Activated CD8-positive, alpha-beta memory T cell treated with anti-CD3 and anti-CD28 coated beads, Interleukin-2, amount 50 U/mL, for 4 hours (primary cell): Measurements from ENCODE around the gene RNASE1.
"Not testable (repeated sequence)": the region's sequence is repeated elsewhere in the genome, so short reads cannot be mapped to it uniquely, and the experiment has no call there.

ENCODE experiments used
- DNase-seq: peaks from one replicate; pipeline ENCODE4 v3.0.0-alpha.2; 2020

The RNASE1 gene

DNA sequence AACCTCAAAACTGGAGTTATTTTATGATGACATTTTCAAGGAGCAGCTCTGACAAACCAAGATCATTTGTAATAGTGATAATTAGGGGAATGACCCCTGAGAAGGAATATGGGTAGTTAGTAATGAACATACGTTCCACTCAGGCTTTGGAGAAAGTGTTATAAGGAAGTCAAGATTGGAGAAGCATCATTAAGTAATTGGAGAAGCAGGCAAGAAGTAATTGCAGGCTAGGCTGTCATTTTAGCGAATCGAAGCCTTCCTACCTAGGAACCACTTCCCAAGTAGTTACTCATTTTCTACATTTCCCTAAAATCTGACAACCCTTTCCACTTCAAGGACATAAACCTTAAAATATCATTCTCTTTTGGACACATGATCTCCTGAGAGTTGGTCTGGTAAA lies 33.2 kb downstream of the RNASE1 start:
- DNase-seq, result no peak

DNA sequence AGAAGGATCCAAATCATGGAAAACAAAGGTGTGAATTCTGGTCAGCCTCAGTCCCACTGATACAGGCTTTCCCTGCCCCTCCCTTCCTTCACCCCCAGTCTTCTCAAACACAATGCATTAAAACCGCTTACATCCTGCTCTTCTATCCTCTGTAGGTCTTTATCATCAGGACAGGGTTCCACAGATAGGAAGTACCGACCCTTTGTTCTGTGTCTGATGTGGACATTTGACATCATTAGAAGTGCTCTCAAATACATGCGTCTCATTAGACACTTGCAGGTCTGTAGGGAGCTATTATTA lies 34.1 kb downstream of the RNASE1 start:
- DNase-seq, result no peak

DNA sequence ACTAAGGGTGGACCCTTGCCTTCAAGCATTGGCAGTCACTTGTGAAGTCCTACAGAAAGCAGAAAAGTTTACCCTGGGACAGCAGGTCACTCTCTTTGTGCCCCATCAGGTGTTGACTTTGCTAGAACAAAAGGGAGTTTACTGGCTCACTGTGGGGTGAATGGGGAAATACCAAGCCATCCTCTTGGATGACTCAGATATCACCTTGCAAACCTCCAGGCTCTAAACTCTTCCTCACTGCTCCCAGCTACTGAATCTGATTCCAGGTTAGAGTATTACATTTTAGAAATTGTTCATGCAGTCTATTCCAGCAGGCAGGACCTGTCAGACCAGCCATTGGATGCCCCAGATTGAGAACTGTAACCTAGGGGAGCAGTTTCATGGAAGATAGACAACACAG lies 41.7 kb downstream of the RNASE1 start:
- no peak for DNase-seq

DNA sequence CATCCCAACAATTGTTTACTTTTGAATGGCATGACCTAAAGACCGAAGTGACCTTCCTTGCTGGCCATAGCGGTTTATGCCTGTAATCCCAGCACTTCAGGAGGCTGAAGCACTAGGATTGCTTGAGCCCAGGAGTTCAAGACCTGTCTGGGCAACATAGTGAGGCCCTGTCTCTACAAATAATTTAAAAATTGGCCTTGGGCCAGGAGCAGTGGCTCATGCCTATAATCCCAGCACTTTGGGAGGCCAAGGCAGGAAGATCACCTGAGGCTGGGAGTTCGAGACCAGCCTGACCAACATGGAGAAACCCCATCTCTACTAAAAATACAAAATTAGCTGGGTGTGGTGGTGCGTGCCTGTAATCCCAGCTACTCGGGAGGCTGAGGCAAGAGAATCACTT lies 43.2 kb downstream of the RNASE1 start:
- DNase-seq, result not testable (repeated sequence)

DNA sequence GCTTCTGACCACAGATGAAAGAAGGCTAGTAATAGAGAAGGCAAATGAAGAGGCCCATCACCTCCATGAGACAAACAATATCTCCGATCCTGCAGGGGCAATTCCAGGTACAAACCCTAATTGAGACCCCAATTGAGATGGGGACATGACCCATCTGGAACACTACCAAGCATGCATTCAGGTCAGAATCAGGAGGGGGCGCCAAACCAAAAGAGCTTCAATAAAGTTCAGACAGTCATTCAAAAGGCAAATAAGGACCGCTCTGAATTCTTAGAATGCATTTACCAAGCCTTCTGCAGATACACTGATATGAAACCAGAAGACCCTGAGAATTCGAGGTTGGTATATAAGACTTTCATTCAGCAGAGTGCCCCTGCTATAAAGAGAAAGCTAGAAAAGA lies 44.7 kb downstream of the RNASE1 start:
- DNase-seq, result no peak

DNA sequence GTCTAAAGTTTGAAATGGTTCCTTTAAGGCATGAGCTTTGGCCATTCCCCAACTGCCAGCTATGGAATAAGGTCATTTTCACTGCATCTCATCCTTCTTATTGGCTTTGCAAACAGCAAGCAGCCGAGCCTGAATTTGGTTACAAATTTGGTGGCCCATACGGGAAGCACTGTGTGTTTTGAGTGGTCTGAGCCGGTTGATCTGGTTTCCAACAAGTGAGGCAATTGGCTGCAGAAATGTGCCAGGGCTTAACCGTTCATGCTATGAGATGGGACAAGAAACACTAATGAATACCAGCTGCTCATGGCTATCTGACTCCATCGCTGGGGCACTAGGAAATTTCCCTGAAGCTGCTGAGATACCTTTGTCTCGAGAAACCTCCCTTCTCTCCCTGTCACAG lies 47.6 kb downstream of the RNASE1 start:
- DNase-seq, result no peak

DNA sequence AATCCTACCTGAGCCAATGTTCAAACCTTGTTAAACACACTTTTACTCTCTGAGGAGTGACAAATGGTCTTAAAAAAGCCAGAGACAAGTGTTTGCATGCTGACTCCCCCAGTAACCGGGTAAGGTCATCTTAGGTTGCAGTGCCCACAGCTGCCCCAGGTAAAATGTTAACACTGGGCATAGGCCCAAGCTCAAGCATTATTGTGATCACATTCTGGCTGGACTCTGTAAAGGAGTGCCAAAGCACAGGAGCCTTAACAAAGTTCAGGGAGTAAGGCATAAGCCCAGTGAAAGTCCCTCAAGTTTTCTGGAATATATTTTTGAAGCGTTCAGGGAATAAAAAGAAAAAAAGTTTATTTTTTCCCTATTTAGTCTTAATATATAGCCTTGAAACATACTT lies 48.3 kb downstream of the RNASE1 start:
- DNase-seq, result no peak

DNA sequence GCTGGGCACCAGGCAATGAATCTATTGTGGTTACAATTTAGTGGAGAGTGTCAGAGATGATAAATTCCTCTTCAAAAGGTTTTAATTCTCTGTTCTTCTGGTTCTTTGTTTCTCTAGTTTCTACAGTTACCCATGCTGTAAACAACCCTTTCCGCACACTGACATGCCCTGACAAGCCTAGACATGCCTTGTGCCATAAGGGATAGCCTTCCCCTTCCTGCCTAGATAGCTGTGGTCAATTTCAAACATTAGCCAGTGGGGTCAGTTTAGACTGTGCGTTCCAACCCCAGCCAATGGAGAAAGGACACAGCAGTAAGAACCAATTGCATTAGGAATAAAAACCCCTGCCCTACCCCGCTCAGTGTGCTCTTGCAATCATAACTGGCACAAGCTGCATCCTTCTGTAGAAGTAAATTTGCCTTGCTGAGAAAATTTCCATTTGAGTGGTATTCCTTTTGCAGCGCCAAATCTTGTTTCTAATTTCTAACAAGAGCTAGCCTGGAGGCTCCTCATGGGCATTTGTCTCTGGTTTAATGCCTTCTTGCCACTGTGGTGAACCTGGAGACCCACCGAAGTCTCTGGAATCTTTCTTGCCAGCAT lies 50.6 kb downstream of the RNASE1 start:
- DNase-seq, result no peak
